Fibroblast of lung (primary cell): ENCODE data around the gene LRRC8D.

Source experiments
- EZH2 ChIP-seq: IDR thresholded peaks from 2 replicates; pipeline ENCODE4 v1.5.1; 2012; ENCODE audit warnings: low read length, control low read depth, mild to moderate bottlenecking; ENCODE audit errors: missing control alignments
- TF ChIP-seq, protein P1 (sequence below), 2 donors: IDR thresholded peaks in 1 of 2; conservative IDR thresholded peaks in 1 of 2; 1 replicate in 1 of 2; 2 replicates in 1 of 2; pipeline ENCODE4 v1.5.1; 2011 to 2012; ENCODE audit warnings: low read length in 2 of 2, control low read depth in 1 of 2, inconsistent platforms in 1 of 2, low read depth in 1 of 2, mild to moderate bottlenecking in 1 of 2

DNA sequence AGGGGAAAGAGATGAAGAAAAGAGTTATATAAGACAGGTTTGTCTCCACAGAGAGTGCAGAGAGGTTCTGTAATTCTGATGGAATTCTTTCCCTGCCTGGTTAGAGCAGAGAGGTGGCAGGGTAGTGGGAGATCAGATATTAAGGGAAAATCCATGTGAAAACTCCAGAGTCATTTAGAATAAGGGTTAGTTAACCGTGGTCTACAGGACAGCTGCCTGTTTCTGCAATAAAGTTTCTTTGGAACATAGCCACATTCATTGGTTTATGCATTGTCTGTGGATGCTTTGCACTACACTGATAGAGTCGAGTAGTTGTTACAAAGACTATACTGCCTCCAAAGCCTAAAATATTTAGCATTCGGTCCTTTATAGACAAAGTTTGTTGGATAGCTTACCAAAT is 55.6 kb downstream of the LRRC8D start:
- TF ChIP-seq, protein P1, sequence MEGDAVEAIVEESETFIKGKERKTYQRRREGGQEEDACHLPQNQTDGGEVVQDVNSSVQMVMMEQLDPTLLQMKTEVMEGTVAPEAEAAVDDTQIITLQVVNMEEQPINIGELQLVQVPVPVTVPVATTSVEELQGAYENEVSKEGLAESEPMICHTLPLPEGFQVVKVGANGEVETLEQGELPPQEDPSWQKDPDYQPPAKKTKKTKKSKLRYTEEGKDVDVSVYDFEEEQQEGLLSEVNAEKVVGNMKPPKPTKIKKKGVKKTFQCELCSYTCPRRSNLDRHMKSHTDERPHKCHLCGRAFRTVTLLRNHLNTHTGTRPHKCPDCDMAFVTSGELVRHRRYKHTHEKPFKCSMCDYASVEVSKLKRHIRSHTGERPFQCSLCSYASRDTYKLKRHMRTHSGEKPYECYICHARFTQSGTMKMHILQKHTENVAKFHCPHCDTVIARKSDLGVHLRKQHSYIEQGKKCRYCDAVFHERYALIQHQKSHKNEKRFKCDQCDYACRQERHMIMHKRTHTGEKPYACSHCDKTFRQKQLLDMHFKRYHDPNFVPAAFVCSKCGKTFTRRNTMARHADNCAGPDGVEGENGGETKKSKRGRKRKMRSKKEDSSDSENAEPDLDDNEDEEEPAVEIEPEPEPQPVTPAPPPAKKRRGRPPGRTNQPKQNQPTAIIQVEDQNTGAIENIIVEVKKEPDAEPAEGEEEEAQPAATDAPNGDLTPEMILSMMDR (conservative IDR thresholded peaks at IDR 0.05 in 1 of 2, IDR thresholded peaks at IDR 0.05 in 1 of 2; ENCODE audit: low read depth in 1 of 2, low read length in 2 of 2), result no peak
- no peak for TF ChIP-seq EZH2
